ENCODE data around the gene CFDP1. TPM values are rescaled to one million over a fixed set of nuclear protein-coding genes. Genes with fewer than 3 reads are reported as not detected.
"Not testable (repeated sequence)": the region's sequence is repeated elsewhere in the genome, so short reads cannot be mapped to it uniquely, and the experiment has no call there.

Gene CFDP1
- total and polyA plus RNA-seq, 2 donors (not counting 1 experiment from before 2014, with no cell fraction given), result 6.3 to 42.8 TPM

DNA sequence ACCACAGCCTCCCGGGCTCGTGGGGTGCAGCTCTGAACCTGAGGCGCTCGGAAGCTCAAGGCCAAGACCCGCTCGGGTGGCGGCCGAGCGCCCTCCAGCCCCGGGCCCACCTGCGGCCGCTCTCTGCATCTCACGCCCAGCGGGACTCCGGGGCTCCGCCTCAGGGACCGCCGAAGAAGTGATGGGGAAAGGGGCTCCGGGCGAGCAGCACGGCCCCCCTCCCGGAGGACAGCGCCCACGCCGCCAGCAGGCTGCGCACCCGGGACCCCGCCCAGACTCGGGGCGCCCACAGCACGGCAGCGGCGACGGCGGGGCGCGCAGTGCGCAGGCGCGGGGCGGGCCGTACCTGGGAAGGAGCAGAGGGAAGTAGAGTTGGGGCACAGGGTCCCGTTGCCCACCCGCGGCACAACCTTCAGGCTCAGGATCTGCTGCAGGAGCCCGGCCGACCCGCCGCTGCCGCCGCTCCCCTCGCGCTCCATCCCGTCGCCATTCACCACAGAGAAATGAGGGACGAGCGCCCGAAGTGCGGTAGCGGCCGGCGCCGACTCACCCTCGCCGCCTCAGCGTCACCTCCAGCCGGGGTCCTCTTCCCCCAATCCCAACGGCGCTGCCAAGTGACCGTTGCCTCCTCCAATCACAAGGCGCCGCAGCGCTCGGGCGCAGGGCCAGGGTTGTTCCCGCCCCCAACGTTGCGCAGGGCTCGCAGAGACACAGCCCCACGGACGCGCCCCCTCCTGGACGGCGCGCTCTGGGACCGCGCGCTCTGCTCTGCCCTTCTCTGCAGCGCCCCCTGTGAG is 31.0 kb upstream of the CFDP1 start, which contains the start of gene TMEM170A:
TSS of gene TMEM170A (minus strand) at position 568 of the 797 bp plus-strand sequence. CDS start at position 479, 89 bp downstream.
- intact Hi-C loops (cut with micrococcal nuclease), result loop anchor here (1.0 kb wide), 10 partner anchors 31 to 316 kb away; partner anchors contain the start of genes ADAT1, CFDP1, GABARAPL2 and KARS1

GRCh38 chr16:75463389-75464121 is 30.3 kb upstream of the CFDP1 start:
- Histone ChIP-seq H4K20me1 (ENCODE audit: control insufficient read depth, insufficient read depth, low read length, poor library complexity, severe bottlenecking) (peaks cover 38% of the 10 kb centered on the region), H3K27ac (ENCODE audit: low read length in 2 of 2) (peak overlapping the region; percentile 92 to 93), H3K4me1 (ENCODE audit: control insufficient read depth in 2 of 2, insufficient read depth in 2 of 2, low read length in 2 of 2) (peaks cover 15 to 21% of the 10 kb centered on the region in 2 donors), H3K4me3 (ENCODE audit: control extremely low read depth in 1 of 5, extremely low read depth in 1 of 5, insufficient read depth in 1 of 5, low read depth in 2 of 5, low read length in 4 of 5) (peak overlapping the region; percentile 26 to 79 (median 72)), H3K9ac (ENCODE audit: low read length) (peak overlapping the region; percentile 81), H3K4me2 (replicated peaks; ENCODE audit: low read depth, low read length, poor library complexity, severe bottlenecking) (peak overlapping the region; percentile 80), H2AFZ (ENCODE audit: insufficient read depth, low read depth, low read length, poor library complexity, severe bottlenecking) (peak overlapping the region; percentile 83), H3K79me2 (ENCODE audit: control insufficient read depth, insufficient read depth, low read length) (peaks cover 63% of the 10 kb centered on the region)
- peak overlapping the region; percentile 96 for H3K4me3 Mint-ChIP-seq
- H3K9me3 ChIP-seq (ENCODE audit: control extremely low read depth in 1 of 3, control insufficient read depth in 2 of 3, insufficient read depth in 1 of 3, low read length in 2 of 3); H3K27me3 Mint-ChIP-seq; H3K9me3 Mint-ChIP-seq (ENCODE audit: insufficient read depth); DNase-seq; H3K36me3 ChIP-seq (replicated peaks in 1 of 2; ENCODE audit: control extremely low read depth in 1 of 2, control insufficient read depth in 1 of 2, extremely low read depth in 1 of 2, insufficient read depth in 2 of 2, low read length in 1 of 2); H3K27me3 ChIP-seq (replicated peaks in 1 of 4; ENCODE audit: control extremely low read depth in 1 of 4, control insufficient read depth in 3 of 4, insufficient read depth in 4 of 4, low read length in 3 of 4); ATAC-seq (ENCODE audit: low read depth): not testable (repeated sequence)
- under 1% methylated on average over 31 of the region's 39 CpGs for WGBS (ENCODE audit: insufficient coverage)
- POLR2A ChIA-PET, result interaction anchor here (2.3 kb wide), 1 partner anchor 30 kb away, joined by 13 read pairs; the partner anchor contains the start of gene CFDP1
- peak overlapping the region; percentile 91 for H3K27ac Mint-ChIP-seq
- intact Hi-C loops (cut with micrococcal nuclease), result loop anchor here (1.0 kb wide), 10 partner anchors 30 to 315 kb away; partner anchors contain the start of genes ADAT1, CFDP1, GABARAPL2 and KARS1
- H3K4me1 Mint-ChIP-seq, result peaks cover 41% of the 10 kb centered on the region
- CTCF ChIA-PET, result interaction anchor here (0.8 to 4.4 kb wide), 8 partner anchors 31 to 316 kb away, joined by 3 to 41 read pairs (median 5); partner anchors contain the start of genes CFDP1, GABARAPL2 and ZFP1

More for the DNA sequence above, 31.0 kb upstream of the CFDP1 start, which contains the start of gene TMEM170A:
- Histone ChIP-seq H4K20me1 (ENCODE audit: control insufficient read depth, insufficient read depth, low read length, poor library complexity, severe bottlenecking) (peaks cover 31% of the 10 kb centered on the region), H3K4me1 (ENCODE audit: control insufficient read depth in 2 of 2, insufficient read depth in 2 of 2, low read length in 2 of 2) (peaks cover 15 to 26% of the 10 kb centered on the region in 2 donors), H3K36me3 (replicated peaks in 1 of 2; ENCODE audit: control extremely low read depth in 1 of 2, control insufficient read depth in 1 of 2, extremely low read depth in 1 of 2, insufficient read depth in 2 of 2, low read length in 1 of 2) (no peaks in the 10 kb centered on the region), H3K27me3 (replicated peaks in 1 of 4; ENCODE audit: control extremely low read depth in 1 of 4, control insufficient read depth in 3 of 4, insufficient read depth in 4 of 4, low read length in 3 of 4) (no peaks in the 10 kb centered on the region), H3K79me2 (ENCODE audit: control insufficient read depth, insufficient read depth, low read length) (peaks cover 57% of the 10 kb centered on the region), H2AFZ (ENCODE audit: insufficient read depth, low read depth, low read length, poor library complexity, severe bottlenecking) (peak within 1 kb of the TSS; percentile 83), H3K4me2 (replicated peaks; ENCODE audit: low read depth, low read length, poor library complexity, severe bottlenecking) (peak within 1 kb of the TSS; percentile 80), H3K9me3 (ENCODE audit: control extremely low read depth in 1 of 3, control insufficient read depth in 2 of 3, insufficient read depth in 1 of 3, low read length in 2 of 3) (peaks cover 0 to 9% (median 0%) of the 10 kb centered on the region in 3 donors), H3K9ac (ENCODE audit: low read length) (peak within 1 kb of the TSS; percentile 81), H3K27ac (ENCODE audit: low read length in 2 of 2) (peak within 1 kb of the TSS; percentile 92 to 93), H3K4me3 (ENCODE audit: control extremely low read depth in 1 of 5, extremely low read depth in 1 of 5, insufficient read depth in 1 of 5, low read depth in 2 of 5, low read length in 4 of 5) (peak within 1 kb of the TSS; percentile 26 to 79 (median 72))
- under 1% methylated on average over 87 of the region's 89 CpGs for WGBS (ENCODE audit: insufficient coverage)
- peak; percentile 92 for ATAC-seq (ENCODE audit: low read depth)
- TF ChIP-seq, protein P1, sequence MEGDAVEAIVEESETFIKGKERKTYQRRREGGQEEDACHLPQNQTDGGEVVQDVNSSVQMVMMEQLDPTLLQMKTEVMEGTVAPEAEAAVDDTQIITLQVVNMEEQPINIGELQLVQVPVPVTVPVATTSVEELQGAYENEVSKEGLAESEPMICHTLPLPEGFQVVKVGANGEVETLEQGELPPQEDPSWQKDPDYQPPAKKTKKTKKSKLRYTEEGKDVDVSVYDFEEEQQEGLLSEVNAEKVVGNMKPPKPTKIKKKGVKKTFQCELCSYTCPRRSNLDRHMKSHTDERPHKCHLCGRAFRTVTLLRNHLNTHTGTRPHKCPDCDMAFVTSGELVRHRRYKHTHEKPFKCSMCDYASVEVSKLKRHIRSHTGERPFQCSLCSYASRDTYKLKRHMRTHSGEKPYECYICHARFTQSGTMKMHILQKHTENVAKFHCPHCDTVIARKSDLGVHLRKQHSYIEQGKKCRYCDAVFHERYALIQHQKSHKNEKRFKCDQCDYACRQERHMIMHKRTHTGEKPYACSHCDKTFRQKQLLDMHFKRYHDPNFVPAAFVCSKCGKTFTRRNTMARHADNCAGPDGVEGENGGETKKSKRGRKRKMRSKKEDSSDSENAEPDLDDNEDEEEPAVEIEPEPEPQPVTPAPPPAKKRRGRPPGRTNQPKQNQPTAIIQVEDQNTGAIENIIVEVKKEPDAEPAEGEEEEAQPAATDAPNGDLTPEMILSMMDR (IDR thresholded peaks at IDR 0.05), result peak; percentile 100
- TF ChIP-seq EZH2 (IDR thresholded peaks at IDR 0.05; ENCODE audit: borderline replicate concordance, insufficient read depth, low read depth, low read length, poor library complexity, severe bottlenecking), result no peak
- H3K4me1 Mint-ChIP-seq, result peaks cover 37% of the 10 kb centered on the region
- ChIA-PET CTCF (interaction anchor here (0.7 to 4.4 kb wide), 19 partner anchors 8 to 316 kb away, joined by 3 to 41 read pairs (median 4); partner anchors contain the start of genes CFDP1, GABARAPL2, KARS1 and TERF2IP), POLR2A (interaction anchor here (2.3 kb wide), 1 partner anchor 31 kb away, joined by 13 read pairs; the partner anchor contains the start of gene CFDP1)
- no peaks in the 10 kb centered on the region for H3K27me3 Mint-ChIP-seq
- H3K27ac Mint-ChIP-seq, result peak within 1 kb of the TSS; percentile 93
- peak; percentile 99 for DNase-seq
- no peaks in the 10 kb centered on the region for H3K9me3 Mint-ChIP-seq (ENCODE audit: insufficient read depth)
- H3K4me3 Mint-ChIP-seq, result peak within 1 kb of the TSS; percentile 96

Measured in B cell (primary cell).